HG02970 (cell line): ENCODE results near the gene SUSD4.
"Not testable (repeated sequence)": the region's sequence is repeated elsewhere in the genome, so short reads cannot be mapped to it uniquely, and the experiment has no call there.

Experiments
- ATAC-seq: cut with Tn5 transposase; IDR thresholded peaks from one replicate; pipeline ENCODE4 v1.9.1; 2021; ENCODE audit warnings: mild to moderate bottlenecking, moderate library complexity, moderate number of reproducible peaks; ENCODE audit not compliant: unreplicated experiment, low FRiP score

Gene SUSD4

GRCh38 chr1:223363856-223364684, at the start of gene SUSD4:
Gene SUSD4 (minus strand): TSS chr1:223364176. CDS start chr1:223363425, 751 bp downstream.
- ATAC-seq: peak; percentile 48

GRCh38 chr1:223413216-223413615, 49.2 kb upstream of the SUSD4 start:
- no peak for ATAC-seq

GRCh38 chr1:223411710-223412109, 47.7 kb upstream of the SUSD4 start:
- no peak for ATAC-seq

GRCh38 chr1:223411309-223411708, 47.3 kb upstream of the SUSD4 start:
- no peak for ATAC-seq

- no peak for ATAC-seq
Observed at GRCh38 chr1:223410036-223410435, 46.1 kb upstream of the SUSD4 start.

GRCh38 chr1:223405507-223405906, 41.5 kb upstream of the SUSD4 start:
- ATAC-seq: no peak

GRCh38 chr1:223403184-223403815, 39.3 kb upstream of the SUSD4 start:
- no peak for ATAC-seq

GRCh38 chr1:223402790-223403142, 38.8 kb upstream of the SUSD4 start:
- ATAC-seq: no peak

- no peak for ATAC-seq
Observed at GRCh38 chr1:223401873-223402789, 38.2 kb upstream of the SUSD4 start.

GRCh38 chr1:223399393-223399792, 35.4 kb upstream of the SUSD4 start:
- ATAC-seq: not testable (repeated sequence)

GRCh38 chr1:223394706-223395105, 30.7 kb upstream of the SUSD4 start:
- ATAC-seq: no peak

GRCh38 chr1:223394242-223394641, 30.3 kb upstream of the SUSD4 start:
- ATAC-seq: no peak

- ATAC-seq: no peak
Observed at GRCh38 chr1:223393275-223394214, 29.6 kb upstream of the SUSD4 start, which contains the start of gene CCDC185. Gene CCDC185 (plus strand): TSS chr1:223393415. CDS start chr1:223393476, 61 bp downstream.

GRCh38 chr1:223390618-223391017, 26.6 kb upstream of the SUSD4 start:
- no peak for ATAC-seq

GRCh38 chr1:223386013-223386412, 22.0 kb upstream of the SUSD4 start:
- ATAC-seq: no peak

- no peak for ATAC-seq
Observed at GRCh38 chr1:223378754-223379153, 14.8 kb upstream of the SUSD4 start.

- no peak for ATAC-seq
Observed at GRCh38 chr1:223374064-223374610, 10.2 kb upstream of the SUSD4 start.

- peak; percentile 19 for ATAC-seq
Observed at GRCh38 chr1:223364685-223365382, 858 bp upstream of the SUSD4 start.
